Mucosa of gallbladder (tissue), 1 donor: ENCODE measurements around the gene LMAN2L. TPM values are rescaled to one million over a fixed set of nuclear protein-coding genes. Genes with fewer than 3 reads are reported as not detected.

Experiments used
- total RNA-seq: library from RNA; stranded (reverse); gene quantifications from one replicate; pipeline ENCODE4 v1.2.1, GENCODE V29; 2021
- donor health status: DM: no; HTN: no; CAD: no.

LMAN2L gene
- total RNA-seq, 1 donor from 2014 or later = 28.0 TPM

Other genes with a start within 250 kb of the LMAN2L start
- 3.7 TPM for gene NEURL3, start 234.7 kb downstream of the LMAN2L start, total RNA-seq
- gene ARID5A, start 203.3 kb downstream of the LMAN2L start, total RNA-seq = 30.2 TPM
- 38.7 TPM for gene KANSL3, start 101.8 kb downstream of the LMAN2L start, total RNA-seq
- gene FER1L5, start 97.3 kb downstream of the LMAN2L start, total RNA-seq = 1.1 TPM
- 14.1 TPM for gene CNNM4, start 20.8 kb upstream of the LMAN2L start, total RNA-seq
- 65.2 TPM for gene CNNM3, start 76.2 kb upstream of the LMAN2L start, total RNA-seq
- 6.9 TPM for gene ANKRD23, start 104.0 kb upstream of the LMAN2L start, total RNA-seq
- 19.1 TPM for gene ANKRD39, start 118.0 kb upstream of the LMAN2L start, total RNA-seq
- 42.3 TPM for gene SEMA4C, start 130.0 kb upstream of the LMAN2L start, total RNA-seq
- gene FAM178B, start 246.5 kb upstream of the LMAN2L start, total RNA-seq = 0.92 TPM